ENCODE measurements around the gene RAB3IP.
"Not testable (repeated sequence)": the region's sequence is repeated elsewhere in the genome, so short reads cannot be mapped to it uniquely, and the experiment has no call there.

RAB3IP gene

DNA sequence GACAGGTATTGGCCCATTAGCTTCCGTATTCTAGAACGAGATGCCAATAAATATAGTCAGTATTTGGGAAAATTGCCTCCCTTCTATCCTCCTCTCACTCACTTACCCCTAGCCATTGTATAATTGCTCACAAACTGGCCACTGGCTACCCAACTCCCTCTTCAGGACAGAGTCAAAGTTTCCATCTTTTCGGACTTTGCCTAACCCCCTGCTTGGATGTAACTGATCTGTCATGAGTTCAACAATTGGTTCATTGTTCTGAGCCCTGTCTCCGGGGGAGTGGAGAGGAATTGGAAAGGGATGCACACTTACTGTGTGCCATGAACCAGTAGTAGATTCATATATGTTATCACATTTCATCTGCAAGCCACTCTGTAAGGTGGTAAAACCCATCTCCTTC lies 98.5 kb downstream of the RAB3IP start:
- no peak for DNase-seq

DNA sequence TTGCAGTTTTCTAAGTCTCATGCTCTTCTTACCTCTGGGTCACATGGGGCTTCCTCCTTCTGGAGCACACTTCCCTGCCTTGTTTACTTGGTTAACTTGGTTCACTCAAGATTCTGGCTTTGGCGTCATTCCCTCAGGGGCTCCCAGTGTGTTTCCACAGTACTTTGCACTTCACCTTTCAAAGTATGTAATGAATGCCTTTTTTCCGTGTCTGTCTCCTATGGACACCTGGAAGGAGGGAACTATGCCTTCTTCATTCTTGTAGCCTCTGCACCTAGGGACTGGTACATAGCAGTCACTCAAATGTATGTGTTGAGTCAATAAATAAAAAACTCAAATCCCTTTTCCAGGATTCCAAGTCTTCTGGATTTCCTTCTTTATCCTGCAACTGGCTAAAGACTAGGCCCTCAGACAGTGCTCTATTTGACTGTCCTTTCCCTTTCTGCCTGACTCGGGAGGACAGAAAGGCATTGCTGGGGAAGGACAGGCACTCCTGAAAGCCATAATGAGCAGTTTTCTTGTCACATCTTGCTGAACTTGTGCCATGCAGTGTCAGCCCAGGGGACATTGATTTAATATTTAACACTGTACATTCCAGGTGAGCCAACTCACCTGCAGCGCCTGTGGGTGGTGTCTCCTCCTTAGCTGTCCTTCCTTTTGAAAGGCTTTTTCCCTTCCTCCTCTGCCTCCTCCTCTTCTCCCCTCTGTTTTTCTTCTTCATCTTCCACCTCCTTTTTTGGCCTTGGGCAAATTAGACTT lies 99.2 kb downstream of the RAB3IP start:
- no peak for DNase-seq

DNA sequence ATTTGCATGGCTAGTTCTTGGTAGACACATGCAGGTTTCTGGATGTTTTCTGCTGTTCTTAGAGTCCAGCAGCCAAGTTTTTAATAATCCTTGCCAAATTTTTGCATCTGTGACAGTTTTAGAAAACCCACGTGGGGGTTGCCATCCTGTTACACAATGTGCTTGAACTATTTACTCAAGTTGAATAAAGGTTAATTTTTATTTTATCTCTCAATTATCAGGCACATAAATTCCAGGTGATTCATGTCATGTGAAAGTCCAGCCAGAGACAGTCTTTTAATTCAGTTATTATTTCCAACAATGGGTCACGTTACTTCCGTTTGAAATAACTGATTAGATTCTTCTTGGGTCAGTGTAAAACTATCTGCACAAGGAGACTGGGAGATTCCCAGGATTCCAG lies 102.1 kb downstream of the RAB3IP start:
- no peak for DNase-seq

DNA sequence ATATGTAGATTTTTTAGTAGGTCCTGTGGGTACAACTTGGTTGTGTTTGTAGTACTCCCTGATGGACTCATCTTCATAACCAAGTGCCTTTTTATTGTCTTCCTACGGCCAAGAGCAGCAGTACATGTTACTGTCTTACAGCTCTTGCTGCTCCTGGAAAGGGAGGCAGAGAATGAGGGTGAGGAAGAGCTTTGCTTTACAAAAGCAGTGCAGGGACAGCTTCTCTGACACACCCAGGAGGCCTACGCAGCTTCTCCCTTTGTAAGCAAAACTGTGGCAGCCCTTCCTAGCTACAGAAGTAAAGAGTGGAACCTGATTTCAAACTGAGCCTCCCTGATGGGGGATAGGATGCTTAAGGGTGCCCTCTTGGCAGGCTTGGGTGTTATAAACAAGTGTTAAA lies 104.9 kb downstream of the RAB3IP start:
- no peak for DNase-seq

DNA sequence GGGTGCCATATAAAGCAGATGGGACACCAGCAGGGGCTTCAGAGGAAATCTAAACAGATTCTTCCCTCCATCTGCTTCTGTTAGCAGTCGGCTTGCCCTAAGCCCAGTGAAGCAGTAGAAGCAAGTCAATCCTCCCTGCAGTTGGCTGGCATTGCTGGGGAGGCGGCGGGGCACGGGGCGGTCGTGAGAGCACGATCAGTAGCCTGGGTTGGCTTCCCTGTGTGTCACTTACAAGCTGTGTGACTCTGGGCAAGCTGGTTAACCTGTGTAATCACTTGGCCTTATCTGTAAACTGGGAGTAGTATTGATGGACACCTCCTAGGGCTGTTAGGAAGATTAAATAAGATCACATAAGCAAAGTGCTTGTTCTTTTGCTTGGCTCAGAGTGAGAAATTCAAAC lies 105.8 kb downstream of the RAB3IP start:
- peak; percentile 83 for DNase-seq

DNA sequence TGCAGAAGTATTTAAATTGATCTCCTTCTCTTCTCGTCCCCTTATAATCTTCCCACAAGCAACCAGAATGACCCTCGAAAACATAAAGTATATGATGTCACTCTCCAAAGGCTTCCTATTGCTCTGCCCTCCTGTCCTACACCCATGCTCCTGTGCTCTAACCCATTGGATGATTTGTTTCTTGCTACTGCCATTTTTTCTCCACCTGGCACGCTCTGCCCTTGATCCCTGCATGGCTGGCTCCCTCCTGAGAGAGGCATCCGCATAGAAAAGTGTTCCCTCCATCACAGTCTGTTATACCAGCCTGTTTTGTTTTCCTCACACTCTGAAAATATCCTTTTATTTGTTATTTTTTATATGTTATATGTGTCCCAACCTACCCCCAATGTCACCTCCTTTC lies 106.2 kb downstream of the RAB3IP start:
- DNase-seq = no peak

DNA sequence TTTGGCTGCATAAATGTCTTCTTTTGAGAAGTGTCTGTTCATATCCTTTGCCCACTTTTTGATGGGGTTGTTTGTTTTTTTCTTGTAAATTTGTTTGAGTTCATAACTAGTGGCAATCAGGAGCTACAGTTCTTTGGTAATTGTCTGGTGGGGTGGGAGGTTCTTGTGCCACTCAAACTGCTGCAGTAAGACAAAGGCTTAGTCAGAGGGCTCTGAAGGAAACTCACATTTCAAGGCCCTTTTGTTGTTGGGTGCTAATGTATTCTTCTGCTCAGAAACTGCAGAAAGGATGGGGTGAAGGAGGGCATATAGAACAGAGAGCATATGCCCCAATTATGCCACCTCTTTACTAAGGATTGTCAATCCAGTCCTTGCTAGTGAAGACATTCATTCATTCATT lies 108.3 kb downstream of the RAB3IP start:
- DNase-seq = no peak

DNA sequence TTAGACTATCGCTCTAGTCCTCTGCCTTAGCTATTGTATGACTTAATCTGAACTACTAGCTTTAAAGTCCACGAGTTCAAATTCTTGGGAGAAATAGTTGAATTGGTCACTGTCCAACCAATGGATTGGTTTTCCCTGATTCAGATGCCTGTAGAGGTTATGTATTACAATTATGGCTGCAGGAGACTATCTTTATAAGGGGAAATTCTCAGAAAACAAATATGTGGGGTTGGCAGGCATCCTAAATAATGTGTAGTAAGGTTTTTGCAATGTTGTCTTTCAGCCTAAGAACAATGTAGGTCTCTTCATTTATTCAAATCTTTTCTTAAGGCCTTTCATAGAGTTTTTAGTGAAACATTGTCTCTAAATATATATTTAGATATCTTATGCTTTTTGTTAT lies 113.3 kb downstream of the RAB3IP start:
- no peak for DNase-seq

DNA sequence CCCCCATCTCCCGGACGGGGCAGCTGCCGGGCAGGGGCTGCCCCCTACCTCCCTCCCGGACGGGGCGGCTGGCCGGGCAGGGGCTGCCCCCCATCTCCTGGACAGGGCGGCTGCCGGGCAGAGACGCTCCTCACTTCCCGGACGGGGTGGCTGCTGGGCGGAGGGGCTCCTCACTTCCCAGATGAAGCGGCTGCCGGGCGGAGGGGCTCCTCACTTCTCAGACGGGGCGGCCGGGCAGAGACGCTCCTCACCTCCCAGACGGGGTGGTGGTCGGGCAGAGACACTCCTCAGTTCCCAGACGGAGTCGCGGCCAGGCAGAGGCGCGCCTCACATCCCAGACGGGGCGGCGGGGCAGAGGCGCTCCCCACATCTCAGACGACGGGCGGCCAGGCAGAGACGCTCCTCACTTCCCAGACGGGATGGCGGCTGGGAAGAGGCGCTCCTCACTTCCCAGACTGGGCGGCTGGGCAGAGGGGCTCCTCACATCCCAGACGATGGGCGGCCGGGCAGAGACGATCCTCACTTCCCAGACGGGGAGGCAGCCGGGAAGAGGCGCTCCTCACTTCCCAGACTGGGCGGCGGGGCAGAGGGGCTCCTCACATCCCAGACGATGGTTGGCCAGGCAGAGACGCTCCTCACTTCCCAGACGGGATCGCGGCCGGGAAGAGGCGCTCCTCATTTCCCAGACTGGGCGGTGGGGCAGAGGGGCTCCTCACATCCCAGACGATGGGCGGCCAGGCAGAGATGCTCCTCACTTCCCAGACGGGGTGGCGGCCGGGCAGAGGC lies 114.7 kb downstream of the RAB3IP start:
- DNase-seq = not testable (repeated sequence)

DNA sequence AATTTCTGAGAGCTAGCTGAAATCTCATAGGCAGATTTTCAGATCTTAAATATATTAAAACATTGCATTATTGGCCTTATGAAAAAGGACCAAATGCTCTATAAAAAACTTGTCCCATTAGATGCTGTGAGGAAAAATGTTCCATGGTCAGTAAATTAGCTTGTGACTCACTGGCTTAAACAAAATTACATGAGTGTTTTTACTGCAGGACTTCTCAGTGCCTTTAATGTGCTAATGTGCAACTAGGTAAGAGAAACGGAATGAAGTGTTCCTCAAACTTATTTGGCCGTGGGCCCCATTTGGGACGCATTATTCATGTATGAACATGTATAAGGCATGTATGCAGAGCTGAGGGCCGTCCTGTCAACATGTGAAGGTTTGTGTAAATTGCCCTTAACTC lies 128.0 kb downstream of the RAB3IP start:
- no peak for DNase-seq

DNA sequence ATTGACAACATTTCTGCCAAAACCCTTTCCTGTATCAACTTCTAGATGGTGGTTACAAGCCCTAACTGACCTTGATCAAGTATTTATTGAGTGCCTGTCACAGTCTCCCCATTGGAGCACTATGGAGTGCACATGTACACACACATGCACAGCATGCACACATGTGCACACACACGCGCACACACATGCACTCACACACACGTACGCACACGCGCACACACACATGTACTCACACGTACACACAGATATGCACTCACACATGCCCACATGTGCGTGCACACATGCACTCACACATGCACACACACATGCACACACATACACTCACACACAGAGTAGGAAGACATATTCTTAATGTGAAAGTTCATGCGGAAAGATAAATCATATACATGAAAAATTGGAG lies 130.0 kb downstream of the RAB3IP start:
- DNase-seq = no peak

DNA sequence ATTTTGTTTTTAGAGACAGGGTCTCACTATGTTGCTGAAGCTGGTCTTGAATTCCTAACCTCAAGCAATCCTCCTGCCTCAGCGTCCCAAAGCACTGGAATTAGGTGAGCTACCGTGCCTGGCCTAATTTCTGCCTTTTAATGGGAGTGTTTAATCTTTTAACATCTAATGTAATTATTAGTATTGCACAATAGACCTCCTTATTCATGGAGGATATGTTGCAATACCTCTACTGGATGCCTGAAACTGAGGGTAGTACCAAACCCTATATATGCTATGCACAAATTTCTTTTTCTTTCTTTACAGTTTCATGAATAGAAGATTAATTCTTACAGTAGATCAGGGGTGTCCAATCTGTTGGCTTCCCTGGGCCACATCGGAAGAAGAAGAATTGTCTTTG lies 134.1 kb downstream of the RAB3IP start:
- DNase-seq = no peak
